NOMO-1 treated with dmso at 0.1 percent for 144 hours (cell line): ENCODE results near the gene JAZF1.
A peak's percentile ranks its signal among the peaks of the same experiment; 100 is the strongest.

Source experiments
- DNase-seq: peaks from one replicate; lab custom pipeline; 2025; ENCODE audit not compliant: unreplicated experiment; lab: John Stamatoyannopoulos, UW

JAZF1 gene

GRCh38 chr7:28166982-28167715 lies 13.4 kb downstream of the JAZF1 start:
- DNase-seq: no peak

GRCh38 chr7:28165961-28166955 lies 14.3 kb downstream of the JAZF1 start:
- DNase-seq: peak; percentile 23

GRCh38 chr7:28165261-28165660 lies 15.3 kb downstream of the JAZF1 start:
- no peak for DNase-seq

- DNase-seq: no peak
Observed at GRCh38 chr7:28163949-28164348, 16.6 kb downstream of the JAZF1 start.

- DNase-seq: no peak
Observed at GRCh38 chr7:28161331-28161730, 19.3 kb downstream of the JAZF1 start.

GRCh38 chr7:28160551-28160991 lies 20.0 kb downstream of the JAZF1 start:
- no peak for DNase-seq

GRCh38 chr7:28157831-28158416 lies 22.7 kb downstream of the JAZF1 start:
- DNase-seq: no peak

- DNase-seq: no peak
Observed at GRCh38 chr7:28157076-28157745, 23.4 kb downstream of the JAZF1 start.

GRCh38 chr7:28156401-28156800 lies 24.2 kb downstream of the JAZF1 start:
- no peak for DNase-seq

- DNase-seq: no peak
Observed at GRCh38 chr7:28155964-28156363, 24.6 kb downstream of the JAZF1 start.

GRCh38 chr7:28155019-28155660 lies 25.5 kb downstream of the JAZF1 start:
- peak; percentile 92 for DNase-seq

GRCh38 chr7:28152594-28152993 lies 28.0 kb downstream of the JAZF1 start:
- DNase-seq: no peak

- DNase-seq: no peak
Observed at GRCh38 chr7:28151965-28152364, 28.6 kb downstream of the JAZF1 start.

- no peak for DNase-seq
Observed at GRCh38 chr7:28149291-28150101, 31.1 kb downstream of the JAZF1 start.

- no peak for DNase-seq
Observed at GRCh38 chr7:28145931-28146330, 34.7 kb downstream of the JAZF1 start.

- DNase-seq: no peak
Observed at GRCh38 chr7:28145090-28145626, 35.4 kb downstream of the JAZF1 start.

GRCh38 chr7:28144266-28144665 lies 36.3 kb downstream of the JAZF1 start:
- no peak for DNase-seq

- no peak for DNase-seq
Observed at GRCh38 chr7:28142650-28143049, 37.9 kb downstream of the JAZF1 start.

GRCh38 chr7:28140979-28141378 lies 39.6 kb downstream of the JAZF1 start:
- DNase-seq: no peak
